ENCODE results near the gene NTHL1.
A peak's percentile ranks its signal among the peaks of the same experiment; 100 is the strongest.

The NTHL1 gene

DNA sequence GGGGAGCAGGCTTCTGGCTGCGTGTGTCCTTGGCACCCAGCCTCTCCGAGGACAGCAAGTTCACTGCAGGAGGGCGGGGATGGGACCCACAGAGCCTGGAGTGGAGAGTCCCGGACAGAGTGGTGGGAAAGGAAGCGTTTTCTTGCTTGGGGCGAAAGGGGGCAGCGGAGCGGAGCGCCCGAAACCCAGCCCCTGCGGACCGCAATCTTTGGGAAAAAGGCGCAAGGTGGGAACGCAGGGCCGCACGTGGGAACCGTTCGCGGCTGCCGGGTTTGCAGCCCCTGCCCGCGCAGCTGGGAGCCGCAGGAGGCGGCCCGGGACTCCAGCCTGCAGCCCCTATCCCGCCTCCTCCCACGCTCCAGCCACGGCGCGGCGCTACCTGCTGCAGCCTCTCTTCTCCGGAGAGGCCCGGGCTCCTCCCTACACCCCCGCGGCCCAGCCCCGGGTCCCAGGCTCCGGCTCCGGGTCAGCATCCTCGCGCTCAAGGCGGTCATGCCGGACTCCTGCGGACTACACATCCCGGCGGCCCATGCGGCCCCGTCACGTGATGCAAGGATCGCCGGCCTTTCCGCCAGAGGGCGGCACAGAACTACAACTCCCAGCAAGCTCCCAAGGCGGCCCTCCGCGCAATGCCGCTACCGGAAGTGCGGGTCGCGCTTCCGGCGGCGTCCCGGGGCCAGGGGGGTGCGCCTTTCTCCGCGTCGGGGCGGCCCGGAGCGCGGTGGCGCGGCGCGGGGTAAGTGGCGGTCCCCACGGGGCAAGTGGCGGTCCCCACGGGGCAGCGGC lies at the start of gene NTHL1, which contains the start of gene TSC2:
Gene NTHL1 (minus strand): TSS at position 505 of the 786 bp plus-strand sequence. CDS start 11 bp downstream, at position 494.
Gene TSC2 (plus strand): TSS at position 656 of the 786 bp plus-strand sequence. CDS start 631 bp downstream, outside the sequence.
- Histone ChIP-seq H3F3A (ENCODE audit: insufficient read depth, low read length) (no peaks in the 10 kb centered on the region), H3K9me2 (replicated peaks; ENCODE audit: insufficient read depth, low read length) (no peaks in the 10 kb centered on the region), H3K36me3 (replicated peaks; ENCODE audit: insufficient read depth, low read length) (no peaks in the 10 kb centered on the region), H3K27ac (ENCODE audit: low read length) (no peak within 1 kb of the TSS), H3K4me3 (ENCODE audit: low read length) (peak within 1 kb of the TSS; percentile 89), H4K20me1 (ENCODE audit: insufficient read depth, low read length) (no peaks in the 10 kb centered on the region), H3K9ac (ENCODE audit: low read length) (peak within 1 kb of the TSS; percentile 65; the same call in 1 of the 2 replicates), H3K27me3 (replicated peaks; ENCODE audit: insufficient read depth, low read length) (no peaks in the 10 kb centered on the region), H3K79me2 (ENCODE audit: low read length) (peaks cover 25% of the 10 kb centered on the region), H3K4me2 (ENCODE audit: low read depth, low read length) (peak within 1 kb of the TSS; percentile 93), H2AFZ (ENCODE audit: low read length) (peak within 1 kb of the TSS; percentile 91), H3K4me1 (ENCODE audit: low read length) (peaks cover 4% of the 10 kb centered on the region), H3K9me3 (replicated peaks; ENCODE audit: insufficient read depth, low read length) (no peaks in the 10 kb centered on the region)
- TF ChIP-seq EZH2phosphoT487 (IDR thresholded peaks at IDR 0.05; ENCODE audit: low read length) (no peak), EZH2 (optimal IDR thresholded peaks at IDR 0.05; ENCODE audit: low read depth, low read length) (no peak)
- TF ChIP-seq, protein P1, sequence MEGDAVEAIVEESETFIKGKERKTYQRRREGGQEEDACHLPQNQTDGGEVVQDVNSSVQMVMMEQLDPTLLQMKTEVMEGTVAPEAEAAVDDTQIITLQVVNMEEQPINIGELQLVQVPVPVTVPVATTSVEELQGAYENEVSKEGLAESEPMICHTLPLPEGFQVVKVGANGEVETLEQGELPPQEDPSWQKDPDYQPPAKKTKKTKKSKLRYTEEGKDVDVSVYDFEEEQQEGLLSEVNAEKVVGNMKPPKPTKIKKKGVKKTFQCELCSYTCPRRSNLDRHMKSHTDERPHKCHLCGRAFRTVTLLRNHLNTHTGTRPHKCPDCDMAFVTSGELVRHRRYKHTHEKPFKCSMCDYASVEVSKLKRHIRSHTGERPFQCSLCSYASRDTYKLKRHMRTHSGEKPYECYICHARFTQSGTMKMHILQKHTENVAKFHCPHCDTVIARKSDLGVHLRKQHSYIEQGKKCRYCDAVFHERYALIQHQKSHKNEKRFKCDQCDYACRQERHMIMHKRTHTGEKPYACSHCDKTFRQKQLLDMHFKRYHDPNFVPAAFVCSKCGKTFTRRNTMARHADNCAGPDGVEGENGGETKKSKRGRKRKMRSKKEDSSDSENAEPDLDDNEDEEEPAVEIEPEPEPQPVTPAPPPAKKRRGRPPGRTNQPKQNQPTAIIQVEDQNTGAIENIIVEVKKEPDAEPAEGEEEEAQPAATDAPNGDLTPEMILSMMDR (IDR thresholded peaks at IDR 0.05; ENCODE audit: low read length), result no peak; the same call in 1 of the 2 replicates
- DNase-seq, result peak; percentile 97

DNA sequence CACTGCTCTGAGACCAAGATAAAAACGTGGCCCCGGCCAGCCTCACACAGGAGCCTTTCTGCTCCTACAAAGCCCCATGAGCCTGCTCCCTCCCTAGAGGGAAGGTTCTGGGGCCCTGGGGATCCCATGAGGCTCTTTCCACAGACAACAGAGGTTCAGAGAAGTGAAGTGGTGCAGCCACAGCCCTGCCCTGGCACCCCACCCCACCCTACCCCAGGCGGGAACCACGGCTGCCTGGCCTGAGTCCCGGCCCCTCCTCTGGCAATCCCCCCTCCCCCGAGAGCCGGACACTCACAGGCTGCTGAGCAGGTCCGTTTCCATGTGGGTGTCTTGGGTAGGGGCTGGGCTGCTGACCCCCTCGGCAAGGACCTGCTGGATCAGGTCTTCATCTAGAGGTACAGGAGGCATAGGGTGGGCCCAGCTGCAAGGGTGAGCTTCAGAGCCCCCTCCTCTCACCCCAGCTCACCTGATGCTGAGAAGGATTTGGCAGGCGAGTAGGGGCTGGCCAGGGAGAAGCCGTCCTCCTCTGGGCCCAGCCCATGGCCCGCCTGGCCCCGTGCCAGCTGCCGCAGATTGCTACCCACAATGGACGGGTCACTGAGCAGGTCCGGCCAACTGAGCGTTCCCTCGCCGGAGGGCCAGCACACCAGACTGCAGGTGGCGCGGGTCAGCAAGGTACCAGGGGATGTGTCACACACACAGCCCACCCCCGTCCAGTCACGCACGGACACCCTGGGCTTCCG lies 49.4 kb upstream of the NTHL1 start:
- no peak for DNase-seq
- H3K4me1 ChIP-seq (ENCODE audit: low read length), result no peaks in the 10 kb centered on the region

DNA sequence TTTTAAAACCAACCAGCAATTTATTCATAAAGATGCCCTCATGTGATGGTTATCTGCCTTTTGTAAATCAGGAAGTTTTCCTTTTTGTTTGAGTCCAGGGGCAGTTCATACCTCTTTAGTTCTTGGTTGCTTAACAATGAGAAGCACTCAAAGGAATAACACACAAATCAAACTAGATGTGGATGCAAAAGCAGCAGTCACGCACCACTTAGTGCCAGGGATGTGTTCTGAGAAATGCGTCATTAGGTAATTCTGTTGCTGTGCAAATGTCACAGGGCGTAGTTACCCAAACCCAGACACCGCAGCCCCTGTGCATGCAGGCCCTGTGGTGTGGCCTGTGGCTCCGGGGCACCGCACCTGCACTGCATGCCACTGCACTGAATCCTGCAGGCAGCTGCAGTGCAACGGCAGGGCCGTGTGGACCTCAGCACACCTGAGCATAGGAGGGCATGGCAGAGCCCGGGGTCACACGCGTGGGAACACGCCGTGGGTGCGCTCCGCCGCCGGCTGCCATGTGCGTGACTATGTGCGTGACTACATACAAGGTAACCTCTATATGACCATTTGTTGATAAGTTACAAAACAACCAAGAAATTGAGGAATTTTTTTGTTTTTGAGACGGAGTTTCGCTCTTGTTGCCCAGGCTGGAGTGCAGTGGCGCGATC lies 48.4 kb upstream of the NTHL1 start:
- Histone ChIP-seq H3K9ac (ENCODE audit: low read length) (no peak overlapping the region), H3K36me3 (replicated peaks; ENCODE audit: insufficient read depth, low read length) (no peaks in the 10 kb centered on the region), H3K9me3 (replicated peaks; ENCODE audit: insufficient read depth, low read length) (no peaks in the 10 kb centered on the region), H3K4me1 (ENCODE audit: low read length) (no peaks in the 10 kb centered on the region), H3K4me3 (ENCODE audit: low read length) (no peak overlapping the region), H3K4me2 (ENCODE audit: low read depth, low read length) (no peak overlapping the region), H3K79me2 (ENCODE audit: low read length) (no peaks in the 10 kb centered on the region), H3K27ac (ENCODE audit: low read length) (no peak overlapping the region), H3K27me3 (replicated peaks; ENCODE audit: insufficient read depth, low read length) (no peaks in the 10 kb centered on the region), H4K20me1 (ENCODE audit: insufficient read depth, low read length) (no peaks in the 10 kb centered on the region), H2AFZ (ENCODE audit: low read length) (no peak overlapping the region), H3F3A (ENCODE audit: insufficient read depth, low read length) (no peaks in the 10 kb centered on the region), H3K9me2 (replicated peaks; ENCODE audit: insufficient read depth, low read length) (no peaks in the 10 kb centered on the region)
- DNase-seq, result no peak
- TF ChIP-seq EZH2phosphoT487 (IDR thresholded peaks at IDR 0.05; ENCODE audit: low read length) (no peak), EZH2 (optimal IDR thresholded peaks at IDR 0.05; ENCODE audit: low read depth, low read length) (no peak)
- TF ChIP-seq, protein P1 (IDR thresholded peaks at IDR 0.05; ENCODE audit: low read length), result no peak

More for the DNA sequence above, 49.4 kb upstream of the NTHL1 start:
- H4K20me1 ChIP-seq (ENCODE audit: insufficient read depth, low read length), result no peaks in the 10 kb centered on the region
- no peaks in the 10 kb centered on the region for H3K79me2 ChIP-seq (ENCODE audit: low read length)
- H3F3A ChIP-seq (ENCODE audit: insufficient read depth, low read length), result no peaks in the 10 kb centered on the region
- no peaks in the 10 kb centered on the region for H3K27me3 ChIP-seq (replicated peaks; ENCODE audit: insufficient read depth, low read length)
- H2AFZ ChIP-seq (ENCODE audit: low read length), result no peak overlapping the region
- H3K4me2 ChIP-seq (ENCODE audit: low read depth, low read length), result no peak overlapping the region
- no peak overlapping the region for H3K4me3 ChIP-seq (ENCODE audit: low read length)
- no peaks in the 10 kb centered on the region for H3K9me3 ChIP-seq (replicated peaks; ENCODE audit: insufficient read depth, low read length)
- no peak overlapping the region for H3K27ac ChIP-seq (ENCODE audit: low read length)
- H3K9me2 ChIP-seq (replicated peaks; ENCODE audit: insufficient read depth, low read length), result no peaks in the 10 kb centered on the region
- H3K36me3 ChIP-seq (replicated peaks; ENCODE audit: insufficient read depth, low read length), result no peaks in the 10 kb centered on the region
- TF ChIP-seq EZH2phosphoT487 (IDR thresholded peaks at IDR 0.05; ENCODE audit: low read length) (no peak), EZH2 (optimal IDR thresholded peaks at IDR 0.05; ENCODE audit: low read depth, low read length) (no peak)
- TF ChIP-seq, protein P1 (IDR thresholded peaks at IDR 0.05; ENCODE audit: low read length), result no peak
- no peak overlapping the region for H3K9ac ChIP-seq (ENCODE audit: low read length)

All from MM.1S (cell line).